Measurements from ENCODE around the gene PACSIN2.
"Not testable (repeated sequence)": the region's sequence is repeated elsewhere in the genome, so short reads cannot be mapped to it uniquely, and the experiment has no call there.

The PACSIN2 gene

GRCh38 chr22:42945736-42946135 is 69.2 kb downstream of the PACSIN2 start:
- peak; percentile 65 for DNase-seq (ENCODE audit: low spot score)

- no peak for DNase-seq (ENCODE audit: low spot score)
These were observed 69.9 kb downstream of the PACSIN2 start for GRCh38 chr22:42945027-42945426.

GRCh38 chr22:42944409-42944808 is 70.5 kb downstream of the PACSIN2 start:
- DNase-seq (ENCODE audit: low spot score): no peak

- no peak for DNase-seq (ENCODE audit: low spot score)
These were observed 71.0 kb downstream of the PACSIN2 start for GRCh38 chr22:42943981-42944380.

GRCh38 chr22:42942351-42942750 is 72.6 kb downstream of the PACSIN2 start:
- DNase-seq (ENCODE audit: low spot score): no peak

GRCh38 chr22:42939941-42940653 is 74.9 kb downstream of the PACSIN2 start:
- DNase-seq (ENCODE audit: low spot score): peak; percentile 90

GRCh38 chr22:42939451-42939881 is 75.5 kb downstream of the PACSIN2 start:
- no peak for DNase-seq (ENCODE audit: low spot score)

GRCh38 chr22:42938976-42939375 is 76.0 kb downstream of the PACSIN2 start:
- DNase-seq (ENCODE audit: low spot score): no peak

GRCh38 chr22:42938449-42938848 is 76.5 kb downstream of the PACSIN2 start:
- DNase-seq (ENCODE audit: low spot score): no peak

- DNase-seq (ENCODE audit: low spot score): no peak
These were observed 77.6 kb downstream of the PACSIN2 start for GRCh38 chr22:42937164-42937843.

- not testable (repeated sequence) for DNase-seq (ENCODE audit: low spot score)
These were observed 78.3 kb downstream of the PACSIN2 start for GRCh38 chr22:42936680-42937079.

- DNase-seq (ENCODE audit: low spot score): no peak
These were observed 80.6 kb downstream of the PACSIN2 start for GRCh38 chr22:42934338-42934737.

GRCh38 chr22:42933485-42934091 is 81.4 kb downstream of the PACSIN2 start:
- DNase-seq (ENCODE audit: low spot score): peak; percentile 99

- no peak for DNase-seq (ENCODE audit: low spot score)
These were observed 82.0 kb downstream of the PACSIN2 start for GRCh38 chr22:42932857-42933484.

- DNase-seq (ENCODE audit: low spot score): no peak
These were observed 82.8 kb downstream of the PACSIN2 start for GRCh38 chr22:42932197-42932519.

- no peak for DNase-seq (ENCODE audit: low spot score)
These were observed 83.3 kb downstream of the PACSIN2 start for GRCh38 chr22:42931421-42932196.

- no peak for DNase-seq (ENCODE audit: low spot score)
These were observed 84.0 kb downstream of the PACSIN2 start for GRCh38 chr22:42930810-42931420.

GRCh38 chr22:42929838-42930155 is 85.2 kb downstream of the PACSIN2 start:
- peak; percentile 54 for DNase-seq (ENCODE audit: low spot score)

- no peak for DNase-seq (ENCODE audit: low spot score)
These were observed 85.7 kb downstream of the PACSIN2 start for GRCh38 chr22:42928969-42929837.

- DNase-seq (ENCODE audit: low spot score): no peak
These were observed 87.0 kb downstream of the PACSIN2 start for GRCh38 chr22:42927966-42928365.

GRCh38 chr22:42926768-42927167 is 88.2 kb downstream of the PACSIN2 start:
- DNase-seq (ENCODE audit: low spot score): no peak
